CD8-positive, alpha-beta memory T cell (primary cell): ENCODE results near the gene S100A5. TPM values are rescaled to one million over a fixed set of nuclear protein-coding genes. Genes with fewer than 3 reads are reported as not detected.
A peak's percentile ranks its signal among the peaks of the same experiment; 100 is the strongest.

Source experiments
- CTCF ChIA-PET: fragments of 350-600 bp; sonication (Branson Sonifier 250); formaldehyde crosslinking; loops from one replicate; lab custom pipeline; 2021; ENCODE audit warnings: antibody characterized with exemption; lab: Charles Lee
- POLR2A ChIA-PET: fragments of 350-600 bp; sonication (Branson Sonifier 250); formaldehyde crosslinking; loops from one replicate; lab custom pipeline; 2021; ENCODE audit warnings: antibody characterized with exemption; lab: Charles Lee
- DNase-seq, 5 donors: peaks; one replicate each; pipeline versions ENCODE4 v3.0.0 to v3.0.0-alpha.2; 2020 to 2022; ENCODE audit warnings: mixed read lengths in 1 of 5
- H3K27ac ChIP-seq: one replicate; pipeline ENCODE4 v1.7.0; 2013; ENCODE audit warnings: low read depth, mild to moderate bottlenecking, low read length, moderate library complexity
- H3K27me3 ChIP-seq: 2 replicates; pipeline ENCODE4 v1.7.0; 2013; ENCODE audit warnings: low read length, mild to moderate bottlenecking; ENCODE audit not compliant: insufficient read depth, poor library complexity, severe bottlenecking
- H3K36me3 ChIP-seq: 2 replicates; pipeline ENCODE4 v1.7.0; 2013; ENCODE audit warnings: mild to moderate bottlenecking, low read length, moderate library complexity; ENCODE audit not compliant: insufficient read depth
- H3K4me1 ChIP-seq: 2 replicates; pipeline ENCODE4 v1.7.0; 2013; ENCODE audit warnings: mild to moderate bottlenecking, low read length, moderate library complexity; ENCODE audit not compliant: insufficient read depth
- H3K4me3 ChIP-seq: 2 replicates; pipeline ENCODE4 v1.7.0; 2013; ENCODE audit warnings: mild to moderate bottlenecking, low read length
- H3K9me3 ChIP-seq: 2 replicates; pipeline ENCODE4 v1.7.0; 2013; ENCODE audit warnings: mild to moderate bottlenecking, low read length
- H3K27ac Mint-ChIP-seq, 8 donors: one replicate each; pipeline ENCODE4 v1.8.0; 2020 to 2021; ENCODE audit warnings: mixed read lengths in 8 of 8, mild to moderate bottlenecking in 6 of 8, inconsistent platforms in 3 of 8, moderate library complexity in 3 of 8
- H3K27me3 Mint-ChIP-seq, 2 donors: one replicate each; pipeline ENCODE4 v1.8.0; 2020 to 2021; ENCODE audit warnings: mixed read lengths in 2 of 2, mild to moderate bottlenecking in 1 of 2, moderate library complexity in 1 of 2
- H3K36me3 Mint-ChIP-seq, 3 donors: one replicate each; pipeline ENCODE4 v1.8.0; 2020 to 2021; ENCODE audit warnings: mixed read lengths in 3 of 3, inconsistent platforms in 1 of 3, mild to moderate bottlenecking in 1 of 3
- H3K4me1 Mint-ChIP-seq, 3 donors: one replicate each; pipeline ENCODE4 v1.8.0; 2020 to 2021; ENCODE audit warnings: mixed read lengths in 3 of 3, inconsistent platforms in 1 of 3, mild to moderate bottlenecking in 1 of 3
- H3K4me3 Mint-ChIP-seq, 7 donors: one replicate each; pipeline ENCODE4 v1.8.0; 2020 to 2021; ENCODE audit warnings: mixed read lengths in 7 of 7, mild to moderate bottlenecking in 6 of 7, moderate library complexity in 4 of 7, inconsistent platforms in 2 of 7
- H3K9me3 Mint-ChIP-seq, 5 donors: one replicate each; pipeline ENCODE4 v1.8.0; 2020 to 2022; ENCODE audit warnings: mixed read lengths in 5 of 5, mild to moderate bottlenecking in 3 of 5, moderate library complexity in 2 of 5, inconsistent platforms in 1 of 5
- polyA plus RNA-seq: library from polyadenylated mRNA; unstranded; fragments of 300-500 nt; fragmentation: Illumina TruSeq; gene quantifications from one replicate; pipeline ENCODE4 v1.2.3, GENCODE V29; 2021
- total RNA-seq, 2 experiments: library from RNA; stranded (reverse); gene quantifications; one replicate each; pipeline ENCODE4 v1.2.3, GENCODE V29; 2021

The S100A5 gene
- total and polyA plus RNA-seq, 3 experiments from 2014 or later, result 0.61 to 1.6 (median 1.5) TPM

- Histone ChIP-seq H3K36me3 (no peaks in the 10 kb centered on the region), H3K27me3 (no peaks in the 10 kb centered on the region), H3K4me3 (no peak overlapping the region), H3K4me1 (peaks cover 3% of the 10 kb centered on the region), H3K9me3 (no peaks in the 10 kb centered on the region), H3K27ac (no peak overlapping the region)
- Mint-ChIP-seq H3K27me3 (no peaks in the 10 kb centered on the region), H3K9me3 (no peaks in the 10 kb centered on the region), H3K27ac (peak overlapping the region in 2 of 8 donors; percentile 15 to 50), H3K36me3 (no peaks in the 10 kb centered on the region), H3K4me3 (no peak overlapping the region), H3K4me1 (peaks cover 7 to 8% (median 7%) of the 10 kb centered on the region in 3 donors)
- ChIA-PET POLR2A (interaction anchor here (1.1 kb wide), 1 partner anchor 59 kb away, joined by 3 read pairs; no protein-coding TSS in a partner anchor), CTCF (interaction anchor here (0.6 to 6.1 kb wide), 8 partner anchors 7 to 241 kb away, joined by 3 to 109 read pairs (median 12); partner anchors contain the start of gene S100A2)
- DNase-seq, result no peak
Measured at GRCh38 chr1:153509036-153509435, 31.7 kb downstream of the S100A5 start.

GRCh38 chr1:153507926-153508583 is 32.7 kb downstream of the S100A5 start:
- no peak overlapping the region for H3K4me3 ChIP-seq
- H3K36me3 ChIP-seq, result no peaks in the 10 kb centered on the region
- peaks cover 3% of the 10 kb centered on the region for H3K4me1 ChIP-seq
- Mint-ChIP-seq H3K27ac (no peak overlapping the region), H3K4me1 (peaks cover 7 to 8% (median 7%) of the 10 kb centered on the region in 3 donors), H3K4me3 (no peak overlapping the region), H3K36me3 (no peaks in the 10 kb centered on the region), H3K9me3 (no peaks in the 10 kb centered on the region), H3K27me3 (no peaks in the 10 kb centered on the region)
- ChIA-PET CTCF (interaction anchor here (0.8 to 6.1 kb wide), 7 partner anchors 13 to 136 kb away, joined by 3 to 109 read pairs (median 10); partner anchors contain the start of gene S100A2), POLR2A (no interaction called here)
- no peak overlapping the region for H3K27ac ChIP-seq
- H3K9me3 ChIP-seq, result no peaks in the 10 kb centered on the region
- no peaks in the 10 kb centered on the region for H3K27me3 ChIP-seq
- no peak for DNase-seq

GRCh38 chr1:153506831-153507413 is 33.8 kb downstream of the S100A5 start:
- no peak overlapping the region for H3K27ac ChIP-seq
- H3K36me3 Mint-ChIP-seq, result no peaks in the 10 kb centered on the region
- no peak overlapping the region for H3K4me3 Mint-ChIP-seq
- peaks cover 0 to 3% of the 10 kb centered on the region in 2 donors for H3K27me3 Mint-ChIP-seq
- no peak overlapping the region for H3K4me3 ChIP-seq
- H3K9me3 Mint-ChIP-seq, result no peaks in the 10 kb centered on the region
- peaks cover 3% of the 10 kb centered on the region for H3K4me1 ChIP-seq
- peak overlapping the region in 1 of 8 donors; percentile 77 for H3K27ac Mint-ChIP-seq
- no peak for DNase-seq
- no peaks in the 10 kb centered on the region for H3K9me3 ChIP-seq
- H3K27me3 ChIP-seq, result no peaks in the 10 kb centered on the region
- ChIA-PET POLR2A (no interaction called here), CTCF (interaction anchor here (2.3 to 6.1 kb wide), 2 partner anchors 26 to 64 kb away, joined by 10 to 109 read pairs; no protein-coding TSS in a partner anchor)
- H3K4me1 Mint-ChIP-seq, result peaks cover 7 to 8% (median 7%) of the 10 kb centered on the region in 3 donors
- H3K36me3 ChIP-seq, result no peaks in the 10 kb centered on the region

GRCh38 chr1:153506386-153506785 is 34.3 kb downstream of the S100A5 start:
- Mint-ChIP-seq H3K4me1 (peaks cover 7 to 8% (median 7%) of the 10 kb centered on the region in 3 donors), H3K36me3 (no peaks in the 10 kb centered on the region), H3K27ac (no peak overlapping the region), H3K27me3 (peaks cover 0 to 3% of the 10 kb centered on the region in 2 donors), H3K9me3 (no peaks in the 10 kb centered on the region), H3K4me3 (no peak overlapping the region)
- CTCF ChIA-PET, result interaction anchor here (6.1 kb wide), 1 partner anchor 64 kb away, joined by 109 read pairs; no protein-coding TSS in a partner anchor
- POLR2A ChIA-PET, result no interaction called here
- no peaks in the 10 kb centered on the region for H3K9me3 ChIP-seq
- DNase-seq, result no peak
- peaks cover 3% of the 10 kb centered on the region for H3K4me1 ChIP-seq
- H3K27me3 ChIP-seq, result no peaks in the 10 kb centered on the region
- H3K4me3 ChIP-seq, result no peak overlapping the region
- no peaks in the 10 kb centered on the region for H3K36me3 ChIP-seq
- H3K27ac ChIP-seq, result no peak overlapping the region

GRCh38 chr1:153505576-153505975 is 35.2 kb downstream of the S100A5 start:
- H3K4me1 ChIP-seq, result no peaks in the 10 kb centered on the region
- no peak for DNase-seq
- Mint-ChIP-seq H3K9me3 (no peaks in the 10 kb centered on the region), H3K27me3 (peaks cover 0 to 5% of the 10 kb centered on the region in 2 donors), H3K4me1 (peaks cover 0 to 2% (median under 1%) of the 10 kb centered on the region in 3 donors), H3K36me3 (no peaks in the 10 kb centered on the region), H3K27ac (no peak overlapping the region), H3K4me3 (no peak overlapping the region)
- H3K27me3 ChIP-seq, result no peaks in the 10 kb centered on the region
- CTCF ChIA-PET, result no interaction called here
- H3K4me3 ChIP-seq, result no peak overlapping the region
- no peak overlapping the region for H3K27ac ChIP-seq
- POLR2A ChIA-PET, result no interaction called here
- H3K36me3 ChIP-seq, result no peaks in the 10 kb centered on the region
- H3K9me3 ChIP-seq, result no peaks in the 10 kb centered on the region

GRCh38 chr1:153503766-153504165 is 37.0 kb downstream of the S100A5 start:
- no peaks in the 10 kb centered on the region for H3K9me3 ChIP-seq
- no peak overlapping the region for H3K27ac ChIP-seq
- no peak for DNase-seq
- Mint-ChIP-seq H3K27ac (no peak overlapping the region), H3K9me3 (no peaks in the 10 kb centered on the region), H3K4me3 (no peak overlapping the region), H3K27me3 (peaks cover 7 to 23% of the 10 kb centered on the region in 2 donors), H3K4me1 (no peaks in the 10 kb centered on the region), H3K36me3 (no peaks in the 10 kb centered on the region)
- ChIA-PET CTCF (interaction anchor here (1.3 kb wide), 1 partner anchor 9 kb away, joined by 3 read pairs; no protein-coding TSS in a partner anchor), POLR2A (no interaction called here)
- H3K4me1 ChIP-seq, result no peaks in the 10 kb centered on the region
- peaks cover 5% of the 10 kb centered on the region for H3K27me3 ChIP-seq
- no peak overlapping the region for H3K4me3 ChIP-seq
- no peaks in the 10 kb centered on the region for H3K36me3 ChIP-seq

- Histone ChIP-seq H3K4me3 (no peak overlapping the region), H3K9me3 (no peaks in the 10 kb centered on the region), H3K27ac (no peak overlapping the region), H3K36me3 (no peaks in the 10 kb centered on the region), H3K4me1 (no peaks in the 10 kb centered on the region), H3K27me3 (peaks cover 5% of the 10 kb centered on the region)
- DNase-seq, result no peak
- Mint-ChIP-seq H3K36me3 (no peaks in the 10 kb centered on the region), H3K27me3 (peaks cover 18 to 56% of the 10 kb centered on the region in 2 donors), H3K27ac (no peak overlapping the region), H3K4me1 (no peaks in the 10 kb centered on the region), H3K4me3 (no peak overlapping the region), H3K9me3 (no peaks in the 10 kb centered on the region)
- ChIA-PET POLR2A (no interaction called here), CTCF (interaction anchor here (0.8 to 1.2 kb wide), 3 partner anchors 10 to 12 kb away, joined by 3 read pairs; no protein-coding TSS in a partner anchor)
Measured at GRCh38 chr1:153498746-153499145, 42.0 kb downstream of the S100A5 start.

GRCh38 chr1:153495536-153495935 is 45.2 kb downstream of the S100A5 start:
- H3K36me3 ChIP-seq, result no peaks in the 10 kb centered on the region
- Mint-ChIP-seq H3K27me3 (peaks cover 24 to 55% of the 10 kb centered on the region in 2 donors), H3K9me3 (no peaks in the 10 kb centered on the region), H3K4me1 (no peaks in the 10 kb centered on the region), H3K4me3 (no peak overlapping the region), H3K27ac (no peak overlapping the region), H3K36me3 (no peaks in the 10 kb centered on the region)
- POLR2A ChIA-PET, result no interaction called here
- H3K4me1 ChIP-seq, result no peaks in the 10 kb centered on the region
- DNase-seq, result no peak
- CTCF ChIA-PET, result interaction anchor here (0.8 to 4.8 kb wide), 17 partner anchors 9 to 149 kb away, joined by 3 to 35 read pairs (median 3); partner anchors contain the start of genes S100A3 and S100A9
- H3K4me3 ChIP-seq, result no peak overlapping the region
- no peaks in the 10 kb centered on the region for H3K9me3 ChIP-seq
- peaks cover 5% of the 10 kb centered on the region for H3K27me3 ChIP-seq
- H3K27ac ChIP-seq, result no peak overlapping the region
